GM12874 (cell line): Measurements from ENCODE around the gene ZFAND6.

Experiments
- CTCF ChIP-seq: IDR thresholded peaks from 2 replicates; pipeline ENCODE4 v1.5.1; 2011; ENCODE audit warnings: low read depth, mild to moderate bottlenecking, control low read depth, low read length, moderate library complexity; ENCODE audit not compliant: insufficient read depth

Gene ZFAND6

DNA sequence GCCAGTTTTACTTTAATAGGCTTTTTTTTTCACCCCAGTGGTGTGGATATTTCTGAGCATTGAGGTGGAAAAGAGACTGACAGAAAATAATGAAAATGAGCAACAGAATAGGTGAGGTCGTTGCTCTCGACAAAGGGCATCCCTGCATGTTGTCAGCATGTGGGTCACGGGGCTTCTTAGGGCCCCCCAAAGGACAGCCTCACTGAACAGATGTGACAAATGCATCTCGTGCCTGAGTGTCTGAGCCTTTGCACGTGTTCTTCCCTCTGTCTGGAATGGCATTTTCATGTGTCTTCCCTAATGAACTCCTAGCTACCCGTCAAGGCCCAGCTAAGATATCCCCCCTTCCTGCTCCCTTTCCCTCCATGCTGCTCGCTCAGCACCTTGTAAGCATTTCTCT lies 125.1 kb downstream of the ZFAND6 start:
- TF ChIP-seq CTCF: no peak

DNA sequence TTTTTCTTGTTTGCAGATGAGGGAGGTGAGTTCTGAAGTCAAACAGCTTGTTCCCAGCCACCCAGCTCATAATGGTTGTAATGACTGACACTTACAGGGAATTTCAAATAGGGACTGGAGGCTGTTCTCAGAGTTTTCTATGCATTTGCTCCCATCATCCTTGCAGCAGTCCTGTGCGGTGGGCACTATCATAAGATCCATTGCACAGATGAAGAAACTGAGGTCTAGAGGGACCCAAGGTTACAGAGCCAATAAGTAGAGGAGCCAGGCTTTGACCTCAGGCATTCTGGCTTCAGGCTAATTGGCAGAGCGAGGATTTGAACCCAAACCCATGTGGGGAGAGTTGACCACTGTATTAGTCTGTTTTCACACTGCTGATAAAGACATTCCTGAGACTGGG lies 125.7 kb downstream of the ZFAND6 start:
- TF ChIP-seq CTCF: no peak

GRCh38 chr15:80186066-80186465 lies 126.6 kb downstream of the ZFAND6 start:
- TF ChIP-seq CTCF: no peak

- no peak for TF ChIP-seq CTCF
Observed at GRCh38 chr15:80186597-80186996, 127.1 kb downstream of the ZFAND6 start.
